PC-9 (cell line): ENCODE results near the gene PRKG1. TPM values are rescaled to one million over a fixed set of nuclear protein-coding genes. Genes with fewer than 3 reads are reported as not detected.

ENCODE experiments used
- BruUV-seq: library from RNA; stranded (reverse); fragments of 400-500 nt; replicated peaks from 2 replicates; lab custom pipeline; 2021; lab: Mats Ljungman, UMichigan
- CTCF ChIA-PET: fragments of 300-600 bp; sonication (Branson Sonifier 250); formaldehyde crosslinking; loops from one replicate; lab custom pipeline; 2022; ENCODE audit warnings: antibody characterized with exemption; lab: Charles Lee
- POLR2A ChIA-PET: fragments of 300-600 bp; sonication (Branson Sonifier 250); formaldehyde crosslinking; loops from one replicate; lab custom pipeline; 2022; ENCODE audit warnings: antibody characterized with exemption; ENCODE audit not compliant: unreplicated experiment; lab: Charles Lee
- DNase-seq, 2 experiments: peaks; one replicate each; pipeline versions ENCODE4 v3.0.0 to v3.0.0-alpha.2; 2015 to 2022; ENCODE audit warnings: mixed read lengths in 1 of 2
- H2AFZ ChIP-seq: fragments of 200-600 bp; sonication (generic); 2 replicates; pipeline ENCODE4 v1.8.1; 2017; ENCODE audit warnings: antibody characterized with exemption
- H3F3A ChIP-seq: fragments of 200-600 bp; sonication (generic); 2 replicates; pipeline ENCODE4 v1.8.1; 2017; ENCODE audit warnings: antibody characterized with exemption, mild to moderate bottlenecking, low read depth; ENCODE audit not compliant: insufficient read depth
- H3K27ac ChIP-seq: fragments of 200-600 bp; sonication (generic); 2 replicates; pipeline ENCODE4 v1.6.1; 2016; ENCODE audit warnings: mixed run types
- H3K27me3 ChIP-seq: fragments of 200-600 bp; sonication (generic); 2 replicates; pipeline ENCODE4 v1.6.1; 2016; ENCODE audit warnings: low read depth, mixed run types; ENCODE audit not compliant: insufficient read depth
- H3K36me3 ChIP-seq: fragments of 200-600 bp; sonication (generic); 2 replicates; pipeline ENCODE4 v1.6.1; 2016; ENCODE audit warnings: low read depth, mixed run types
- H3K4me1 ChIP-seq: fragments of 200-600 bp; sonication (generic); replicated peaks from 2 replicates; pipeline ENCODE4 v1.6.1; 2016; ENCODE audit warnings: mixed run types; ENCODE audit not compliant: insufficient read depth
- H3K4me2 ChIP-seq: fragments of 200-600 bp; sonication (generic); 2 replicates; pipeline ENCODE4 v1.6.1; 2017; ENCODE audit warnings: mixed run types
- H3K4me3 ChIP-seq: fragments of 200-600 bp; sonication (generic); 2 replicates; pipeline ENCODE4 v1.6.1; 2016; ENCODE audit warnings: mixed run types
- H3K79me2 ChIP-seq: fragments of 200-600 bp; sonication (generic); 2 replicates; pipeline ENCODE4 v1.6.1; 2017; ENCODE audit warnings: low read depth, mixed run types
- H3K9me2 ChIP-seq: fragments of 200-600 bp; sonication (generic); 2 replicates; pipeline ENCODE4 v1.8.1; 2017; ENCODE audit warnings: mild to moderate bottlenecking; ENCODE audit not compliant: insufficient read depth
- H3K9me3 ChIP-seq: fragments of 200-600 bp; sonication (generic); 2 replicates; pipeline ENCODE4 v1.8.1; 2016; ENCODE audit warnings: low read depth; ENCODE audit not compliant: insufficient read depth
- H4K20me1 ChIP-seq: fragments of 200-600 bp; sonication (generic); 2 replicates; pipeline ENCODE4 v1.8.1; 2017; ENCODE audit not compliant: insufficient read depth
- EZH2 ChIP-seq: fragments of 200-600 bp; sonication (generic); IDR thresholded peaks from 2 replicates; pipeline ENCODE4 v1.8.0; 2017; ENCODE audit warnings: antibody characterized with exemption, low read depth
- intact Hi-C: fragments of 100-400 bp; cut with micrococcal nuclease; formaldehyde crosslinking; loops from one replicate; pipeline ENCODE4 v1.10.0; 2022; ENCODE audit not compliant: unreplicated experiment
- total RNA-seq: library from RNA; stranded (reverse); gene quantifications from 2 replicates; pipeline ENCODE4 v1.2.3, GENCODE V29; 2021
- TF ChIP-seq, protein P1 (sequence below): fragments of 200-600 bp; sonication (generic); conservative IDR thresholded peaks from 2 replicates; pipeline ENCODE4 v1.6.1; 2017; ENCODE audit warnings: mixed run types, antibody characterized with exemption, mild to moderate bottlenecking, moderate library complexity

Gene PRKG1
- total RNA-seq, 1 experiment from 2014 or later, result 0.70 TPM

DNA sequence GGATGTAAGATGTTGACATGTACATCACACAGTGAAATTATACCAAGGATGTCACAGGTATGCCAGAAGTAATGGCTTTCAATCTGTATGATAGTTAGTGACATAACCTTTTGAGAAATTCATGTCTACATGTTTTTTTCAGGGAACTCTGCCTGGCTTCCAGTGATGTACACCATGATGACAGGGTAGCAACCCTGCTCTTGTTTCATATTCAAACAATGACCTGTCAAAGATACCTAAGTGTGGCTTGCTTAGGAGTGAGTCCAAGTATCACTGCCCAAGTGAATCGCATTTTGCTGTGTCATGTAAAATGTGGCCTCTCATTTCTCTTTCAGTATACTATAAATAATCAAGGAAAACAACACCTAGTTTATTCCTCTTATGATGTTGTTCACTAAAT, 1033.9 kb downstream of the PRKG1 start:
- no peaks in the 10 kb centered on the region for H3K36me3 ChIP-seq
- H3K4me1 ChIP-seq, result no peaks in the 10 kb centered on the region
- H3K4me2 ChIP-seq, result no peak overlapping the region
- H3K9me2 ChIP-seq, result no peaks in the 10 kb centered on the region
- no peaks in the 10 kb centered on the region for H3K79me2 ChIP-seq
- no peak overlapping the region for H3K4me3 ChIP-seq
- no peak for TF ChIP-seq EZH2
- TF ChIP-seq, protein P1, sequence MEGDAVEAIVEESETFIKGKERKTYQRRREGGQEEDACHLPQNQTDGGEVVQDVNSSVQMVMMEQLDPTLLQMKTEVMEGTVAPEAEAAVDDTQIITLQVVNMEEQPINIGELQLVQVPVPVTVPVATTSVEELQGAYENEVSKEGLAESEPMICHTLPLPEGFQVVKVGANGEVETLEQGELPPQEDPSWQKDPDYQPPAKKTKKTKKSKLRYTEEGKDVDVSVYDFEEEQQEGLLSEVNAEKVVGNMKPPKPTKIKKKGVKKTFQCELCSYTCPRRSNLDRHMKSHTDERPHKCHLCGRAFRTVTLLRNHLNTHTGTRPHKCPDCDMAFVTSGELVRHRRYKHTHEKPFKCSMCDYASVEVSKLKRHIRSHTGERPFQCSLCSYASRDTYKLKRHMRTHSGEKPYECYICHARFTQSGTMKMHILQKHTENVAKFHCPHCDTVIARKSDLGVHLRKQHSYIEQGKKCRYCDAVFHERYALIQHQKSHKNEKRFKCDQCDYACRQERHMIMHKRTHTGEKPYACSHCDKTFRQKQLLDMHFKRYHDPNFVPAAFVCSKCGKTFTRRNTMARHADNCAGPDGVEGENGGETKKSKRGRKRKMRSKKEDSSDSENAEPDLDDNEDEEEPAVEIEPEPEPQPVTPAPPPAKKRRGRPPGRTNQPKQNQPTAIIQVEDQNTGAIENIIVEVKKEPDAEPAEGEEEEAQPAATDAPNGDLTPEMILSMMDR, result no peak
- no peaks in the 10 kb centered on the region for H4K20me1 ChIP-seq
- no peaks in the 10 kb centered on the region for H3F3A ChIP-seq
- intact Hi-C loops, result no loop called here
- no peak overlapping the region for H2AFZ ChIP-seq
- no peak overlapping the region for H3K27ac ChIP-seq
- ChIA-PET POLR2A (no interaction called here), CTCF (no interaction called here)
- H3K27me3 ChIP-seq, result no peaks in the 10 kb centered on the region
- H3K9me3 ChIP-seq, result no peaks in the 10 kb centered on the region; the same call in 1 of the 2 replicates
- BruUV-seq, result no TSS peak
- no peak for DNase-seq

DNA sequence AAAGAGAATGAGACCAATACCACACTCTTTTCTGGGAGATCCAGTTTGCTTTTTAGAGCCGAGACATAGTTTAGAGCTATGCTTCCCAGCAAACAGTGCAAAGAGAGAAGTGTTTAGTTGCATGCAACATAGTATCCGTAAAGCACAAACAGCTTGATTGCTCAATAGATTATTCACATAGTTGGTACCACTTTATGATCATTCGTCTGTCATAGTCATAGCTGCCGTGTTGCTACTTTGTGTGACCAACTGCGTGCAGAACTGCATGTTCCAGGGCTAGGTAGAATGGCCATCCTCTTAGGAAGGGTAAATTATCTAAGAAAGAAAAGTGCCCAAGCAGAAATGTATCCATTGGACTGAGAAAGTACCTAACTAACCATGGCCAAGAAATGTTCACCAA, 1036.3 kb downstream of the PRKG1 start:
- TF ChIP-seq, protein P1, result no peak
- no peak for TF ChIP-seq EZH2
- Histone ChIP-seq H3K4me1 (peaks cover 1% of the 10 kb centered on the region; the same call in 1 of the 2 replicates), H3K79me2 (no peaks in the 10 kb centered on the region), H3K27ac (no peak overlapping the region), H4K20me1 (no peaks in the 10 kb centered on the region), H2AFZ (no peak overlapping the region), H3F3A (no peaks in the 10 kb centered on the region), H3K9me2 (no peaks in the 10 kb centered on the region), H3K27me3 (no peaks in the 10 kb centered on the region), H3K36me3 (no peaks in the 10 kb centered on the region), H3K4me3 (no peak overlapping the region), H3K4me2 (no peak overlapping the region), H3K9me3 (peaks cover 2% of the 10 kb centered on the region; the same call in 1 of the 2 replicates)
- DNase-seq, result no peak
- no TSS peak for BruUV-seq
- POLR2A ChIA-PET, result no interaction called here
- CTCF ChIA-PET, result no interaction called here
- intact Hi-C loops, result no loop called here

DNA sequence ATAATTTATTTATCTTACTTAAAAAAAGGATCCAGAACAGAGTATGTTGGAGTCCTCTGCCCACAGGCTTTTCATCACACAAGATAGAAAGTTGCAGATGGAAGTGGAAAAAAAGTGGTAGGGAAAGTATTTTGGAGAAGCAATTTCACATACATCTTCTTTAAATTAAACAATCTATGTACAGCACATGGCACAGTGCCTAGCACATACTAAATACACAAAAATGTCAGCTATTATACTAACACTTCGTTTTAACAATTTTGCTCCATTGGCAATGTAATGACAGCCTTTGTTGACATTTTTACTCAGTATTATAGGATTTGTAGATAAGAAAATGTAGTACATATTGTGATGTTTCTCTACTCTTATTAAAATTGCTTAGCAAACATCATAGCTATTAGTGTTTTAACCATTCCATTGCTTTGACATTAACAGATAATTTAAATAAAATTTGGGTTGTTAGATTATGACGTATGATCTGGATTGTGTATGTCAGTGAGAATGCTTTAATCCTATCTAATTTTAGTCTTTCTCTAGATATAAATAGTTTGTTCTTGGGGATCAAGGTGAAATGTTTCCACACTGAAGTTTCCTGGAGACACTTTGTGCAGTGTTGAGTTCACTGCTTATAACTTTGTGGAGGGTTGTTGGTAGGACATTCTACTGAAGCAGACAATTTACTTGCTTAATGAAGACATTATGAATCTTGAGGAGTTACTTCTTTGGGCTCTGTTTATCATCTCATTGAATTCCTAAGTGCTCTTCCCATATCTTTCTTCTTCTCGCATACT, 1037.0 kb downstream of the PRKG1 start:
- no peaks in the 10 kb centered on the region for H3K79me2 ChIP-seq
- intact Hi-C loops, result no loop called here
- TF ChIP-seq EZH2, result no peak
- TF ChIP-seq, protein P1, result no peak
- no peaks in the 10 kb centered on the region for H3K9me2 ChIP-seq
- H3K27me3 ChIP-seq, result no peaks in the 10 kb centered on the region
- no peak overlapping the region for H2AFZ ChIP-seq
- no peaks in the 10 kb centered on the region for H4K20me1 ChIP-seq
- DNase-seq, result no peak
- peaks cover 5% of the 10 kb centered on the region; the same call in 1 of the 2 replicates for H3K9me3 ChIP-seq
- BruUV-seq, result no TSS peak
- peaks cover 9% of the 10 kb centered on the region for H3K4me1 ChIP-seq
- POLR2A ChIA-PET, result no interaction called here
- H3F3A ChIP-seq, result no peaks in the 10 kb centered on the region
- no peak overlapping the region for H3K27ac ChIP-seq
- H3K4me3 ChIP-seq, result no peak overlapping the region
- no peak overlapping the region for H3K4me2 ChIP-seq
- CTCF ChIA-PET, result no interaction called here
- H3K36me3 ChIP-seq, result no peaks in the 10 kb centered on the region
